WERI-Rb-1 (cell line): ENCODE results near the gene MSMP.

ENCODE experiments used
- DNase-seq: peaks from one replicate; pipeline ENCODE4 v3.0.0-alpha.2; 2020
- H3K27ac ChIP-seq: fragments of 250-450 bp; sonication (Bioruptor Pico); 2 replicates; pipeline ENCODE4 v1.5.1; 2020; ENCODE audit warnings: mild to moderate bottlenecking, moderate library complexity
- H3K27me3 ChIP-seq: fragments of 250-450 bp; sonication (Bioruptor Pico); 2 replicates; pipeline ENCODE4 v1.5.1; 2021; ENCODE audit warnings: mild to moderate bottlenecking, low read depth, moderate library complexity; ENCODE audit not compliant: insufficient read depth, severe bottlenecking
- H3K36me3 ChIP-seq: fragments of 250-450 bp; sonication (Bioruptor Pico); 2 replicates; pipeline ENCODE4 v1.5.1; 2020; ENCODE audit warnings: mild to moderate bottlenecking, moderate library complexity
- H3K4me3 ChIP-seq: 2 replicates; pipeline ENCODE4 v1.5.1; 2011; ENCODE audit warnings: low read depth, mild to moderate bottlenecking, control low read depth, low read length
- H3K9me3 ChIP-seq: fragments of 250-450 bp; sonication (Bioruptor Pico); 2 replicates; pipeline ENCODE4 v1.5.1; 2021; ENCODE audit warnings: mild to moderate bottlenecking, moderate library complexity; ENCODE audit not compliant: severe bottlenecking
- CTCF ChIP-seq: IDR thresholded peaks from 2 replicates; pipeline ENCODE4 v1.5.1; 2011; ENCODE audit warnings: low read depth, mild to moderate bottlenecking, control low read depth, inconsistent platforms, low read length

MSMP gene

GRCh38 chr9:35790385-35791296 lies 36.6 kb upstream of the MSMP start:
- TF ChIP-seq CTCF = peak; percentile 80
- Histone ChIP-seq H3K36me3 (peaks cover 22% of the 10 kb centered on the region), H3K27ac (peak overlapping the region; percentile 98), H3K27me3 (no peaks in the 10 kb centered on the region), H3K4me3 (peak overlapping the region; percentile 66), H3K9me3 (no peaks in the 10 kb centered on the region)
- peak; percentile 88 for DNase-seq

- no peak for TF ChIP-seq CTCF
- no peaks in the 10 kb centered on the region for H3K27me3 ChIP-seq
- H3K27ac ChIP-seq = peak overlapping the region; percentile 98
- no peaks in the 10 kb centered on the region for H3K9me3 ChIP-seq
- H3K36me3 ChIP-seq = peaks cover 19% of the 10 kb centered on the region
- DNase-seq = no peak
- no peak overlapping the region; the same call in 1 of the 2 replicates for H3K4me3 ChIP-seq
These were observed 35.9 kb upstream of the MSMP start for GRCh38 chr9:35790025-35790384.

GRCh38 chr9:35789541-35789940 lies 35.5 kb upstream of the MSMP start:
- no peak for TF ChIP-seq CTCF
- H3K27me3 ChIP-seq = no peaks in the 10 kb centered on the region
- no peaks in the 10 kb centered on the region for H3K9me3 ChIP-seq
- no peak overlapping the region for H3K4me3 ChIP-seq
- no peak for DNase-seq
- peak overlapping the region; percentile 98 for H3K27ac ChIP-seq
- peaks cover 17% of the 10 kb centered on the region for H3K36me3 ChIP-seq

- Histone ChIP-seq H3K9me3 (no peaks in the 10 kb centered on the region), H3K27ac (no peak overlapping the region), H3K36me3 (peaks cover 8% of the 10 kb centered on the region), H3K27me3 (no peaks in the 10 kb centered on the region), H3K4me3 (no peak overlapping the region)
- no peak for DNase-seq
- TF ChIP-seq CTCF = no peak
These were observed 29.3 kb upstream of the MSMP start for GRCh38 chr9:35783418-35783817.

GRCh38 chr9:35781066-35781465 lies 27.0 kb upstream of the MSMP start:
- H3K4me3 ChIP-seq = no peak overlapping the region
- H3K36me3 ChIP-seq = peaks cover 4% of the 10 kb centered on the region
- no peaks in the 10 kb centered on the region for H3K27me3 ChIP-seq
- no peak overlapping the region for H3K27ac ChIP-seq
- H3K9me3 ChIP-seq = no peaks in the 10 kb centered on the region
- TF ChIP-seq CTCF = no peak
- DNase-seq = no peak
